Smooth muscle cell (in vitro differentiated cells): ENCODE measurements around the gene MECR. TPM values are rescaled to one million over a fixed set of nuclear protein-coding genes. Genes with fewer than 3 reads are reported as not detected.

Source experiments
- DNase-seq: peaks from one replicate; lab custom pipeline; 2025; ENCODE audit not compliant: unreplicated experiment; lab: John Stamatoyannopoulos, UW
- H2AFZ ChIP-seq: fragments of 200-600 bp; sonication (generic); 2 replicates; pipeline ENCODE4 v1.6.0; 2016; ENCODE audit warnings: antibody characterized with exemption, low read depth, mild to moderate bottlenecking
- H3F3A ChIP-seq: fragments of 200-600 bp; sonication (generic); 2 replicates; pipeline ENCODE4 v1.6.0; 2017; ENCODE audit warnings: antibody characterized with exemption, low read depth
- H3K27ac ChIP-seq: fragments of 200-600 bp; sonication (generic); 2 replicates; pipeline ENCODE4 v1.5.1; 2016; ENCODE audit warnings: low read depth, mild to moderate bottlenecking
- H3K27me3 ChIP-seq: fragments of 200-600 bp; sonication (generic); 2 replicates; pipeline ENCODE4 v1.6.1; 2016; ENCODE audit warnings: low read depth, mild to moderate bottlenecking
- H3K36me3 ChIP-seq: fragments of 200-600 bp; sonication (generic); 2 replicates; pipeline ENCODE4 v1.5.1; 2016; ENCODE audit warnings: low read depth
- H3K4me1 ChIP-seq: fragments of 200-600 bp; sonication (generic); 2 replicates; pipeline ENCODE4 v1.5.1; 2016; ENCODE audit warnings: low read depth
- H3K4me2 ChIP-seq: fragments of 200-600 bp; sonication (generic); 2 replicates; pipeline ENCODE4 v1.6.0; 2016; ENCODE audit warnings: mild to moderate bottlenecking
- H3K4me3 ChIP-seq: fragments of 200-600 bp; sonication (generic); 2 replicates; pipeline ENCODE4 v1.5.1; 2016; ENCODE audit warnings: mild to moderate bottlenecking
- H3K79me2 ChIP-seq: fragments of 200-600 bp; sonication (generic); 2 replicates; pipeline ENCODE4 v1.6.0; 2016; ENCODE audit warnings: low read depth, mild to moderate bottlenecking
- H3K9ac ChIP-seq: fragments of 200-600 bp; sonication (generic); 2 replicates; pipeline ENCODE4 v1.6.0; 2016; ENCODE audit warnings: low read depth
- H3K9me3 ChIP-seq: fragments of 200-600 bp; sonication (generic); replicated peaks from 2 replicates; pipeline ENCODE4 v1.5.1; 2016; ENCODE audit warnings: low read depth
- H4K20me1 ChIP-seq: fragments of 200-600 bp; sonication (generic); 2 replicates; pipeline ENCODE4 v1.6.0; 2016; ENCODE audit warnings: low read depth
- CTCF ChIP-seq: fragments of 200-600 bp; sonication (generic); IDR thresholded peaks from 2 replicates; pipeline ENCODE4 v1.5.1; 2017; ENCODE audit warnings: borderline replicate concordance, mild to moderate bottlenecking, antibody characterized with exemption; ENCODE audit not compliant: insufficient read depth, poor library complexity, severe bottlenecking
- WGBS: methylation state at CpG from one replicate; pipeline ENCODE4 v1.1.7; 2016; ENCODE audit warnings: low lambda C conversion rate; 5-methylcytosine and 5-hydroxymethylcytosine counted together
- polyA plus RNA-seq: library from polyadenylated mRNA; unstranded; fragments of >200 nt; fragmentation: Nextera tagmentation; extraction: Ambion mirVana; gene quantifications from 2 replicates; pipeline ENCODE4 v1.2.1, GENCODE V29; 2016
- total RNA-seq: library from RNA; depleted of rRNA; stranded (reverse); fragments of >200 nt; gene quantifications from 2 replicates; pipeline ENCODE4 v1.2.3, GENCODE V29; 2014

MECR gene
- total and polyA plus RNA-seq, 2 experiments from 2014 or later, result 11.6 to 43.8 TPM

- no peaks in the 10 kb centered on the region for H3K9me3 ChIP-seq
- no peaks in the 10 kb centered on the region for H3K27me3 ChIP-seq
- H3K36me3 ChIP-seq, result no peaks in the 10 kb centered on the region
- no peak overlapping the region for H3K4me2 ChIP-seq
- no peaks in the 10 kb centered on the region for H3F3A ChIP-seq
- no peak overlapping the region for H3K4me3 ChIP-seq
- no peak for DNase-seq
- TF ChIP-seq CTCF, result no peak
- no peak overlapping the region for H2AFZ ChIP-seq
- no peaks in the 10 kb centered on the region for H4K20me1 ChIP-seq
- no peak overlapping the region for H3K9ac ChIP-seq
- WGBS, result 96% methylated on average over 3 of the region's 3 CpGs
- no peak overlapping the region for H3K27ac ChIP-seq
- H3K4me1 ChIP-seq, result peaks cover 8% of the 10 kb centered on the region
- no peaks in the 10 kb centered on the region for H3K79me2 ChIP-seq
These were observed 36.2 kb upstream of the MECR start for GRCh38 chr1:29266912-29267311.

GRCh38 chr1:29264773-29265389 is 34.1 kb upstream of the MECR start:
- Histone ChIP-seq H3K4me2 (no peak overlapping the region), H4K20me1 (no peaks in the 10 kb centered on the region), H3F3A (no peaks in the 10 kb centered on the region), H3K27me3 (no peaks in the 10 kb centered on the region), H3K4me3 (no peak overlapping the region), H3K79me2 (no peaks in the 10 kb centered on the region), H3K9ac (no peak overlapping the region), H2AFZ (no peak overlapping the region), H3K4me1 (peaks cover 5% of the 10 kb centered on the region), H3K9me3 (no peaks in the 10 kb centered on the region), H3K36me3 (no peaks in the 10 kb centered on the region), H3K27ac (no peak overlapping the region)
- DNase-seq, result no peak
- TF ChIP-seq CTCF, result no peak
- WGBS, result 80% methylated on average over 4 of the region's 4 CpGs

GRCh38 chr1:29260531-29260930 is 29.8 kb upstream of the MECR start:
- 81% methylated on average over 26 of the region's 29 CpGs for WGBS
- Histone ChIP-seq H3K9ac (no peak overlapping the region), H3K4me2 (peak overlapping the region; percentile 96), H2AFZ (no peak overlapping the region), H3K79me2 (peaks cover 3% of the 10 kb centered on the region), H3K9me3 (no peaks in the 10 kb centered on the region), H3F3A (no peaks in the 10 kb centered on the region), H4K20me1 (no peaks in the 10 kb centered on the region), H3K36me3 (no peaks in the 10 kb centered on the region), H3K4me1 (peaks cover 28% of the 10 kb centered on the region), H3K27ac (no peak overlapping the region), H3K4me3 (no peak overlapping the region), H3K27me3 (no peaks in the 10 kb centered on the region)
- no peak for TF ChIP-seq CTCF
- no peak for DNase-seq
